HG03521 (cell line): Measurements from ENCODE around the gene ZNF804B.

Experiments
- ATAC-seq: cut with Tn5 transposase; IDR thresholded peaks from one replicate; pipeline ENCODE4 v1.9.1; 2021; ENCODE audit warnings: mild to moderate bottlenecking, moderate library complexity; ENCODE audit not compliant: unreplicated experiment

Gene ZNF804B

DNA sequence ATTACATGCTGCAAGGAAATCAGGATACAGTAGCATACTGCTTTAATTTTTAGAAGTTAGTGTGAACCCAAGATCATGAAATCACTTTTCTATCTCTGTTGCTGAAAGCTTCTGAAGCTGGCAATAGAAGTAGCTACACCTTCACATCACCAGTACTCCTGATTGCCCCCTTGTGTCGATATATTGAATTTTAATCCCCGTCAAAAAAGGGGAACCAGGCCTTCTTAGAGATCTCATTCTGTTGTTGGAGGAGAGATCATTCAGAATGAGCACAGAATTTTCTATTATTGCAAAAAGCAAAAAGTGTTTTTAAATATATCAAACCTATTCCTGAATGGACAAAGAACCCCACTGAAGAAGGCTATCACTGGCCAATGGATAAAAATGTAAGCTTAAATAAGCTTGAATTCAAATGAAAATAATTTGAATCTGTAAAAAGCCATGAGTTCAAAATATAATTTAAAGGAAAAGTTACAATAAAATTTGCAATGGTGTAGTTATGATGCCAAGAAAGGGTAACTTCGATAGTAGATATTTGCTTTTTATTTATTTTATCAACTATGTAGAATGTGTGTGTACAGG is 75.7 kb downstream of the ZNF804B start:
- ATAC-seq: peak; percentile 90

- ATAC-seq: no peak
These were observed 82.7 kb downstream of the ZNF804B start for GRCh38 chr7:88842201-88842600.

- no peak for ATAC-seq
These were observed 85.6 kb downstream of the ZNF804B start for GRCh38 chr7:88845091-88845490.

DNA sequence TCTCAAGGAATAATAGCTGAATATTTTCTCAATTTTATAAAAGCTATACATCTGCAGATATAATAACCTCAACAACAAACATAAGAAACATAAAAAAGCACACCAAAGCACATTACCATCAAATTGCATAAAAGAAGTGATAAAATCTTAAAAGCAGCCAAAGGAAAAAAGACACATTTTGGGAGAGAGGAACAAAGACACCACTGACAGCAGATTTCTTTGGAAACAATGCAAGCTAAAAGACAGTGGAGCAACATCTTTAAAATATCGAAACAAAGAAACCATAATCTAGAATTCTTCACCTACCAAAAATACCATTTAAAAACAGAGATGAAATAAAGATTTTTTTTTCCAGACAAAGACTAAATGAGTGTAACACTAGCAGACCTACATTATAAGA is 91.7 kb downstream of the ZNF804B start:
- ATAC-seq: no peak

- ATAC-seq: no peak
These were observed 99.8 kb downstream of the ZNF804B start for GRCh38 chr7:88859288-88859687.

- ATAC-seq: no peak
These were observed 106.9 kb downstream of the ZNF804B start for GRCh38 chr7:88866265-88866863.

GRCh38 chr7:88867158-88867557 is 107.7 kb downstream of the ZNF804B start:
- ATAC-seq: no peak

DNA sequence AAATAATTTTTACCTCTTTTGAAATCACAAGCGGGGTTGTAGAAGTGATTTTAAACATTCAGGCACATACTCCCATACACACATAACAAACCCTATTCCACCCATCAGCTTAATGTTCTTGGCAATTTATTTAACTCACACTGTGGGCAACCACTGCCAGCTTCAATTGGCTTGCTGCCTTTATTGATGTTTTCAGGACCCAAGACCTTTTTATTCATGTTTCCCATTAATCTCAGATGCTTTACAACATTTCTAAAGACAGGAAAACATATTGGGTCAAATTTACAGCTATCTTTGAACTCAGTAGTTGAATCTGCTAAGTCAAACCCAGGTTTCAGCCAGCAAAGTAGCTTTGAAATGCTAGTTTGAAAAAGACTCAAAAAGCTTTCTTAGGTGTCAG is 109.0 kb downstream of the ZNF804B start:
- ATAC-seq: no peak

DNA sequence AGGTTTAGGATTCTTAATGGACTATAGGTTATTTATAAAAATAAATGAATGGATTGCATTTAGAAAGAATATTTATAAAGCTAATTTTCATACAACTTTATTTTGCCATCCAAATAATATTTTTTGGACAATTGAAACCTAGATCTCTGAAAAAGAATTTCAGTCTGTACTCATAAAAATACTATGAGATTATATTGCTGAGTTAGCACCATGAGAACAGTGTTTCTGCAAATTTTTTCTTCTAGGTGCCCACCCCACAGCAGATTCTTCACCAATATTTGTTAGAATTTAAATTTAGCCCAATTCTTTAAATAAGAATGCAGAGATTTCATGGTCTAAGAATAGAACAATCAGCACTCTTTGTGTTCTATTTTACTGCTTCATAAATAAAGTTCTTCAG is 121.6 kb downstream of the ZNF804B start:
- no peak for ATAC-seq

DNA sequence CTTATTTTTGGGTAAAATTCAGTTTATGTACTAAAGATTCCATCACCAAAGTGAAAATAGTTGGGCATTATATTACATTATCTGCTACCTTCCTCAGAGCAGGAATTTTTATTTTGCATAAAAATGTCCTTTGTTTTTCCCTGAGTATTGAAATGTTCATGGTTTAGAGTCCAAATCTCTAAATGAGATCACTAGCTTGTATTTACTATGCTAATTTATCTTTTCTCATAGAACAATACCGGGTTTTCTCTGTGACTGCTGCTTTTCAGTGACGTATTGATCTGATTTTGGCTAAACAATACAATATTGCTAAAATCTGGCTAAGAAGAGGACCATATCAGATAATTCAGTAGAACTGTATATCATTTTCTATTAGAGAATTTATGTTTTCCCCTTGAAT is 125.6 kb downstream of the ZNF804B start:
- no peak for ATAC-seq

DNA sequence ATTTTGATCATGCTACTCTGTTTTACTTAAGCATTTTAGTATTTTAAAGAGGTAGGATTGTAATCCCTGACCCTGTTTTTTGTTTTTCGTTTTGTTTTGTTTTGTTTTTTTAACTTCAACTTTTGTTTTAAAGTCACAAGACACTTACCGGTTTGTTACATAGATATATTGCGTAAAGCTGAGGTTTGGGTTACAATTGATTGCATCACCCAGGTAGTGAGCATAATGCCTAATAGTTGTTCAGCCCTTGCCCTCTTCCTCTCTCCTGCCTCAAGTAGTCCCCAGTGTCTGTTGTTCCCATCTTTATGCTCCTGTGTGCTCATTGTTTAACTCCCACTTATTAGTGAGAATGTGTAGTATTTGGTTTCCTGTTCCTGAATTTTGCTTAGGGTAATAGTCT is 129.2 kb downstream of the ZNF804B start:
- no peak for ATAC-seq

DNA sequence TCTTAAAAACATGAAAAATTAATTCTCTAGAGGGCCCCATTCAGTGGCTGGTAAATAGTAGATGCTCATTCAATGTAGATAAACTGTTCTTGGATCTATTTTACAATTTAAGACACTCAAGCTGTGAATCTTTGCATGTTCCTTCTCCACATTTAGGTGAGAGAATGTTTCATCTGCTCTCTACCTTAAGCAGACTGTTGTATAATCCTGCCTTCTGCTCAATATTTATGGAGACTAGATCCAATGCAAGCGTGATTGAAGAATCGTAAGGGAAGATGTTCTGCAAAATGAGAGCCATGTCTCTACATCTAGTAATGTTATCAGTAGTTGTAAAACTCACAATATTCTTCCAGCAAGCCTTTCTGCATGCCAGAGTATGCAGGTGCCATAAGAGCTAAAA is 151.0 kb downstream of the ZNF804B start:
- ATAC-seq: no peak

GRCh38 chr7:88912852-88913251 is 153.4 kb downstream of the ZNF804B start:
- no peak for ATAC-seq

- no peak for ATAC-seq
These were observed 156.1 kb downstream of the ZNF804B start for GRCh38 chr7:88915615-88916014.

DNA sequence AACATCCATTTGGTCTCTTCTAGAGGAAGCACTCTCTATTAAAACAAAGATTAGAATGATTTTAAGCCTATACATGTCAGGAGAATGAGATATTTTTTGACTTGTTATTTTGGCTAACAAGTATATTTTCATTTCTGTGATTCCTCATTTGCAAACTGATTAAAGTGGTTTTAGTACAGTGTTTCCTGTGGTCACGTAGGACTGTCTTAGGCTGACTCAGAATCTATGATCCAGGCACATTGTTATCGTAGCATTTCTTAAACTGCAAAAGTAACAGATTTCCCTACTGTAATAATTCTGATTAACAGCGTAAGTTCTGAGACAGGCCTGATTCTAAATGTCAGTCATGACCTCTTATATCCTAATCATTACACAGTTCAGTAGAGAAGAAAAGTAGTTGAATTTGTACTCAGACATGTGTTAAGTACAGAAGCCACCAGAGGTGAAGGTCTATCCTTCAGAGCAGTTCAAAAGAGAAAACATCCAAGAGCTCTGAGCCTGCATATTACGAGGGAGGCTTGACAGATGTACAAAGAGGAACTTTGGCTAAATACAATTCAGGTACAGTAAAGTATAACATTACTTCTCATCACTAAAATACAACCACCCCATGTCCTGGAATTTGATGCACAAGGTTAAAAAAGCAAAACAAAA is 160.1 kb downstream of the ZNF804B start:
- ATAC-seq: no peak

DNA sequence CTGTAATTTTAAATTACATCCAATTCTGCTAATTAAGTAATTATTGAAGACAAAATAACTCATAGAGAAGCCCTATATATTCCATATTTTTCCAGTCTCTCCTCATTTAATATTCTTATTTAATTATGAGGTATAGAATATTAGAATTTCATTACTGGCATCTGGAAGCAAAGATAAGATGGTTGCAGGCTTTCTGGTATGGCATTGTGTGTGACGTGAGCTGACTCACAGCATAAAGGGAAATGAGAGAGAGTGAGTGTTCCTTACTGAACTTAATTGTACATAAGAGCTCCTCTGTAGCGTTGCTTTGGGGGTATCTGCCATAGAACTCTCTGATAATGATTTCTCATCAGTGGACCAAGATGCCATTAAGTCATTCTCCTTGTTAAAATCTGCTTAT is 163.4 kb downstream of the ZNF804B start:
- ATAC-seq: no peak

GRCh38 chr7:88928276-88928675 is 168.8 kb downstream of the ZNF804B start:
- no peak for ATAC-seq

DNA sequence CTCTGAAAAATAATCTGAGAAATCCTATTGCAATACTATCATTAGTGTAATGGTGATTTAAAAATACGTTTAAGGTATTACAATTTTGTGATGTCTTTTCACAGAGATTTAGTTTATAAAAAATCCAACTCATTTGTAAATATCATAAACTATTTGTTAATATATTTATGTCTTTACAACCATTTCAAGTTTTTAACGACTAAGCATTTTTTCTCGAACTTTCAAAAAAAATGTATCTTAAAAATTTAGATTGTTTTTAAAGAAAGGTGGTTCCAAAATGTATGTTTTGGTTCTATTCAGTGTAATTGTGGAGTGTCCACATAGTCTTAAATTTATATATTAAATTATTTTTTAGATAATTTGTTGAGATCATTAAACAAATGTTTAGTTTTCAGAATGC is 170.2 kb downstream of the ZNF804B start:
- no peak for ATAC-seq

DNA sequence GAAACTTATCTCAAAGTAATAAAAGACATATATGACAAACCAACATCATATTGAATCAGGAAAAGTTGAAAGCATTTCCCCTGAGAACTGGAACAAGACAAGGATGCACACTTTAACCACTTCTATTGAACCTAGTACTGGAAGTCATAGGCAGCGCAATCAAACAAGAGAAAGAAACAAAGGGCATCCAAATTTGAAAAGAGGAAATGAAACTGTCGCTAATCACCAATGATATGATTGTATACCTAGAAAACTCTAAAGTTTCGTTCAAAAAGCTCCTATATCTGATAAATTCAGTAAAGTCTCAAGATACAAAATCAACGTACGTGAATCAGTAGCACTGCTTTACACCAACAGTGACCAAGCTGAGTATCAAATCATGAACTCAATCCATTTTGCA is 173.8 kb downstream of the ZNF804B start:
- ATAC-seq: no peak

GRCh38 chr7:88942815-88943501 is 183.5 kb downstream of the ZNF804B start:
- ATAC-seq: no peak

GRCh38 chr7:88951826-88952225 is 192.3 kb downstream of the ZNF804B start:
- no peak for ATAC-seq

- no peak for ATAC-seq
These were observed 204.9 kb downstream of the ZNF804B start for GRCh38 chr7:88964418-88964817.
